PFSK-1 (cell line): ENCODE measurements around the gene ADAMTS2.

Experiments
- POLR2AphosphoS5 ChIP-seq: IDR thresholded peaks from 2 replicates; pipeline ENCODE4 v1.6.1; 2012; ENCODE audit warnings: low read depth, mild to moderate bottlenecking, control low read depth, low read length, moderate library complexity
- REST ChIP-seq, 2 experiments: IDR thresholded peaks; 2 replicates each; pipeline versions ENCODE4 v1.6.1 to v1.8.0; 2011 to 2012; ENCODE audit warnings: low read depth in 2 of 2, low read length in 2 of 2, control low read depth in 1 of 2, inconsistent platforms in 1 of 2, mild to moderate bottlenecking in 1 of 2, moderate library complexity in 1 of 2; ENCODE audit not compliant: insufficient read depth in 1 of 2
- SIN3A ChIP-seq: IDR thresholded peaks from 2 replicates; pipeline ENCODE4 v1.6.1; 2012; ENCODE audit warnings: mild to moderate bottlenecking, low read length, moderate library complexity, borderline replicate concordance; ENCODE audit not compliant: insufficient read depth
- TAF1 ChIP-seq: IDR thresholded peaks from 2 replicates; pipeline ENCODE4 v1.6.1; 2012; ENCODE audit warnings: low read length, control low read depth, borderline replicate concordance; ENCODE audit not compliant: insufficient read depth

- TF ChIP-seq TAF1 (no peak), POLR2AphosphoS5 (no peak), REST (IDR thresholded peaks at IDR 0.05; ENCODE audit: insufficient read depth in 1 of 2, low read depth in 2 of 2, low read length in 2 of 2) (no peak), SIN3A (no peak)
These were observed 153 bp downstream of the ADAMTS2 start for GRCh38 chr5:179345183-179345432.
